T1000 (cell line): Measurements from ENCODE around the gene TIGIT.

Experiments used
- DNase-seq: peaks from one replicate; lab custom pipeline; 2025; ENCODE audit warnings: mixed read lengths; lab: John Stamatoyannopoulos, UW

The TIGIT gene

GRCh38 chr3:114355653-114356052 lies 61.8 kb downstream of the TIGIT start:
- DNase-seq, result no peak

- DNase-seq, result no peak
These were observed 62.2 kb downstream of the TIGIT start for GRCh38 chr3:114356066-114356465.

- DNase-seq, result no peak
These were observed 62.7 kb downstream of the TIGIT start for GRCh38 chr3:114356525-114356924.
